HG03103 (cell line): ENCODE measurements around the gene RIN1.
"Not testable (repeated sequence)": the region's sequence is repeated elsewhere in the genome, so short reads cannot be mapped to it uniquely, and the experiment has no call there.

Source experiments
- ATAC-seq: cut with Tn5 transposase; IDR thresholded peaks from one replicate; pipeline ENCODE4 v1.9.1; 2021; ENCODE audit warnings: low read depth; ENCODE audit not compliant: unreplicated experiment

The RIN1 gene

GRCh38 chr11:66322732-66323427 is 13.4 kb downstream of the RIN1 start:
- no peak for ATAC-seq

GRCh38 chr11:66321606-66322005 is 14.6 kb downstream of the RIN1 start:
- ATAC-seq, result no peak

- ATAC-seq, result not testable (repeated sequence)
Measured at GRCh38 chr11:66320748-66321147, 15.5 kb downstream of the RIN1 start.

GRCh38 chr11:66320289-66320688 is 15.9 kb downstream of the RIN1 start:
- not testable (repeated sequence) for ATAC-seq

GRCh38 chr11:66318600-66318970 is 17.6 kb downstream of the RIN1 start:
- ATAC-seq, result no peak

- no peak for ATAC-seq
Measured at GRCh38 chr11:66317723-66318599, 18.3 kb downstream of the RIN1 start.

GRCh38 chr11:66317322-66317722 is 18.9 kb downstream of the RIN1 start:
- ATAC-seq, result no peak

GRCh38 chr11:66316849-66317251 is 19.4 kb downstream of the RIN1 start, which contains the start of gene CD248:
TSS of gene CD248 (minus strand) at chr11:66317044. CDS start at chr11:66317027, 17 bp downstream.
- no peak for ATAC-seq

- no peak for ATAC-seq
Measured at GRCh38 chr11:66315921-66316811, 20.1 kb downstream of the RIN1 start.

GRCh38 chr11:66315498-66315885 is 20.7 kb downstream of the RIN1 start:
- ATAC-seq, result no peak

- no peak for ATAC-seq
Measured at GRCh38 chr11:66314561-66315497, 21.4 kb downstream of the RIN1 start.

GRCh38 chr11:66314186-66314501 is 22.1 kb downstream of the RIN1 start:
- no peak for ATAC-seq

GRCh38 chr11:66313321-66314185 is 22.7 kb downstream of the RIN1 start:
- no peak for ATAC-seq

- peak; percentile 60 for ATAC-seq
Measured at GRCh38 chr11:66312549-66313320, 23.5 kb downstream of the RIN1 start.

- peak; percentile 58 for ATAC-seq
Measured at GRCh38 chr11:66311965-66312548, 24.2 kb downstream of the RIN1 start.

- no peak for ATAC-seq
Measured at GRCh38 chr11:66311470-66311964, 24.7 kb downstream of the RIN1 start.

GRCh38 chr11:66310803-66311440 is 25.3 kb downstream of the RIN1 start:
- not testable (repeated sequence) for ATAC-seq
